HEK293T (cell line): Measurements from ENCODE around the gene RAPGEF4.

Experiments used
- CTCF ChIA-PET: fragments of 350-600 bp; formaldehyde crosslinking; extraction: SDS; loops from one replicate; lab custom pipeline; 2021; ENCODE audit warnings: antibody characterized with exemption, inconsistent platforms; lab: Yijun Ruan, JAX
- POLR2A ChIA-PET: fragments of 350-600 bp; formaldehyde crosslinking; extraction: SDS; loops from one replicate; lab custom pipeline; 2020; ENCODE audit warnings: antibody characterized with exemption, inconsistent platforms; lab: Yijun Ruan, JAX
- DNase-seq: peaks from one replicate; pipeline ENCODE4 v3.0.0; 2012; ENCODE audit warnings: mixed read lengths; ENCODE audit errors: extremely low spot score
- ARNT ChIP-seq: fragments of 450-650 bp; IDR thresholded peaks from 2 replicates; pipeline ENCODE4 v1.6.1; 2017; ENCODE audit warnings: mild to moderate bottlenecking
- BHLHE40 ChIP-seq: fragments of 450-650 bp; IDR thresholded peaks from 2 replicates; pipeline ENCODE4 v1.6.1; 2016; ENCODE audit warnings: mild to moderate bottlenecking, moderate library complexity, borderline replicate concordance
- CTBP1 ChIP-seq: fragments of 450-650 bp; IDR thresholded peaks from 2 replicates; pipeline ENCODE4 v1.6.1; 2016; ENCODE audit warnings: borderline replicate concordance
- ELF4 ChIP-seq: fragments of 450-650 bp; IDR thresholded peaks from 2 replicates; pipeline ENCODE4 v1.6.1; 2017; ENCODE audit warnings: antibody characterized with exemption
- FOXA1 ChIP-seq: fragments of 450-650 bp; IDR thresholded peaks from 2 replicates; pipeline ENCODE4 v1.6.1; 2016; ENCODE audit warnings: mild to moderate bottlenecking
- FOXK2 ChIP-seq: fragments of 450-650 bp; IDR thresholded peaks from 2 replicates; pipeline ENCODE4 v1.6.1; 2016; ENCODE audit warnings: mild to moderate bottlenecking
- FOXM1 ChIP-seq: fragments of 450-650 bp; IDR thresholded peaks from 2 replicates; pipeline ENCODE4 v1.6.1; 2017; ENCODE audit warnings: mild to moderate bottlenecking, borderline replicate concordance
- HDGF ChIP-seq: fragments of 450-650 bp; IDR thresholded peaks from 2 replicates; pipeline ENCODE4 v1.6.1; 2017; ENCODE audit warnings: antibody characterized with exemption, borderline replicate concordance
- L3MBTL2 ChIP-seq: fragments of 450-650 bp; conservative IDR thresholded peaks from 2 replicates; pipeline ENCODE4 v1.6.1; 2016; ENCODE audit warnings: mild to moderate bottlenecking
- LEF1 ChIP-seq: fragments of 450-650 bp; IDR thresholded peaks from 2 replicates; pipeline ENCODE4 v1.6.1; 2017; ENCODE audit warnings: mild to moderate bottlenecking, borderline replicate concordance
- NFRKB ChIP-seq: fragments of 450-650 bp; IDR thresholded peaks from 2 replicates; pipeline ENCODE4 v1.6.1; 2016; ENCODE audit warnings: mild to moderate bottlenecking, moderate library complexity
- PKNOX1 ChIP-seq: fragments of 450-650 bp; IDR thresholded peaks from 2 replicates; pipeline ENCODE4 v1.6.1; 2016
- SP1 ChIP-seq: fragments of 450-650 bp; IDR thresholded peaks from 2 replicates; pipeline ENCODE4 v1.6.1; 2017
- SUZ12 ChIP-seq: fragments of 450-650 bp; IDR thresholded peaks from 2 replicates; pipeline ENCODE4 v1.6.1; 2016; ENCODE audit warnings: mild to moderate bottlenecking
- TARDBP ChIP-seq: fragments of 450-650 bp; IDR thresholded peaks from 2 replicates; pipeline ENCODE4 v1.6.1; 2016
- ZNF384 ChIP-seq: fragments of 450-650 bp; IDR thresholded peaks from 2 replicates; pipeline ENCODE4 v1.6.1; 2016

RAPGEF4 gene

GRCh38 chr2:172749388-172749787 lies 13.7 kb downstream of the RAPGEF4 start:
- CTCF ChIA-PET, result no interaction called here
- POLR2A ChIA-PET, result no interaction called here
- TF ChIP-seq HDGF (no peak), FOXK2 (no peak), NFRKB (no peak), PKNOX1 (no peak), TARDBP (no peak), LEF1 (no peak), BHLHE40 (no peak)
- no peak for DNase-seq

GRCh38 chr2:172751564-172751963 lies 15.9 kb downstream of the RAPGEF4 start:
- CTCF ChIA-PET, result no interaction called here
- no peak for TF ChIP-seq L3MBTL2
- no peak for TF ChIP-seq NFRKB
- TF ChIP-seq HDGF, result no peak
- no peak for TF ChIP-seq FOXA1
- no peak for TF ChIP-seq FOXM1
- no peak for TF ChIP-seq ZNF384
- no peak for DNase-seq
- POLR2A ChIA-PET, result no interaction called here

GRCh38 chr2:172753610-172754009 lies 18.0 kb downstream of the RAPGEF4 start:
- DNase-seq, result no peak
- TF ChIP-seq LEF1 (no peak), FOXK2 (no peak), FOXM1 (no peak), NFRKB (no peak), PKNOX1 (no peak)
- POLR2A ChIA-PET, result no interaction called here
- CTCF ChIA-PET, result no interaction called here

GRCh38 chr2:172759441-172759840 lies 23.8 kb downstream of the RAPGEF4 start:
- DNase-seq, result no peak
- ChIA-PET POLR2A (no interaction called here), CTCF (no interaction called here)
- TF ChIP-seq TARDBP, result no peak
- TF ChIP-seq L3MBTL2, result no peak
- no peak for TF ChIP-seq ELF4
- TF ChIP-seq ARNT, result no peak
- TF ChIP-seq NFRKB, result no peak
- no peak for TF ChIP-seq FOXM1
- TF ChIP-seq BHLHE40, result no peak
- no peak for TF ChIP-seq SUZ12

GRCh38 chr2:172761306-172761705 lies 25.7 kb downstream of the RAPGEF4 start:
- no peak for DNase-seq
- TF ChIP-seq ELF4 (no peak), CTBP1 (no peak), PKNOX1 (no peak), SP1 (no peak), HDGF (no peak), TARDBP (no peak), FOXA1 (no peak), L3MBTL2 (no peak), ZNF384 (no peak), FOXM1 (no peak), SUZ12 (no peak), BHLHE40 (no peak), NFRKB (no peak), ARNT (no peak), FOXK2 (no peak), LEF1 (no peak)
- POLR2A ChIA-PET, result no interaction called here
- CTCF ChIA-PET, result no interaction called here

GRCh38 chr2:172762574-172762973 lies 26.9 kb downstream of the RAPGEF4 start:
- CTCF ChIA-PET, result no interaction called here
- TF ChIP-seq L3MBTL2 (no peak), TARDBP (no peak), HDGF (no peak), PKNOX1 (no peak), ELF4 (no peak), ARNT (no peak), FOXA1 (no peak), ZNF384 (no peak), NFRKB (no peak), LEF1 (no peak), FOXK2 (no peak), SUZ12 (no peak), SP1 (no peak), CTBP1 (no peak), FOXM1 (no peak), BHLHE40 (no peak)

GRCh38 chr2:172763079-172763478 lies 27.4 kb downstream of the RAPGEF4 start:
- DNase-seq, result no peak
- ChIA-PET CTCF (no interaction called here), POLR2A (no interaction called here)
- no peak for TF ChIP-seq SP1
- TF ChIP-seq LEF1, result no peak
- TF ChIP-seq ELF4, result no peak
- no peak for TF ChIP-seq ZNF384
- no peak for TF ChIP-seq HDGF
- TF ChIP-seq BHLHE40, result no peak
- TF ChIP-seq TARDBP, result no peak
- no peak for TF ChIP-seq PKNOX1
- TF ChIP-seq L3MBTL2, result no peak
- no peak for TF ChIP-seq FOXA1
- no peak for TF ChIP-seq ARNT
- TF ChIP-seq FOXK2, result no peak

More at GRCh38 chr2:172762574-172762973, 26.9 kb downstream of the RAPGEF4 start:
- DNase-seq, result no peak
- POLR2A ChIA-PET, result no interaction called here
